ENCODE data around the gene RALGPS1.

GRCh38 chr9:126927419-126927818 is 12.8 kb downstream of the RALGPS1 start:
- TF ChIP-seq POLR2A (IDR thresholded peaks at IDR 0.05) (no peak), CTCF (IDR thresholded peaks at IDR 0.05 in 8 of 11, conservative IDR thresholded peaks at IDR 0.05 in 3 of 11) (no peak), POLR2AphosphoS5 (IDR thresholded peaks at IDR 0.05) (no peak)
